ENCODE measurements around the gene ZNF608.
A peak's percentile ranks its signal among the peaks of the same experiment; 100 is the strongest.

ZNF608 gene

DNA sequence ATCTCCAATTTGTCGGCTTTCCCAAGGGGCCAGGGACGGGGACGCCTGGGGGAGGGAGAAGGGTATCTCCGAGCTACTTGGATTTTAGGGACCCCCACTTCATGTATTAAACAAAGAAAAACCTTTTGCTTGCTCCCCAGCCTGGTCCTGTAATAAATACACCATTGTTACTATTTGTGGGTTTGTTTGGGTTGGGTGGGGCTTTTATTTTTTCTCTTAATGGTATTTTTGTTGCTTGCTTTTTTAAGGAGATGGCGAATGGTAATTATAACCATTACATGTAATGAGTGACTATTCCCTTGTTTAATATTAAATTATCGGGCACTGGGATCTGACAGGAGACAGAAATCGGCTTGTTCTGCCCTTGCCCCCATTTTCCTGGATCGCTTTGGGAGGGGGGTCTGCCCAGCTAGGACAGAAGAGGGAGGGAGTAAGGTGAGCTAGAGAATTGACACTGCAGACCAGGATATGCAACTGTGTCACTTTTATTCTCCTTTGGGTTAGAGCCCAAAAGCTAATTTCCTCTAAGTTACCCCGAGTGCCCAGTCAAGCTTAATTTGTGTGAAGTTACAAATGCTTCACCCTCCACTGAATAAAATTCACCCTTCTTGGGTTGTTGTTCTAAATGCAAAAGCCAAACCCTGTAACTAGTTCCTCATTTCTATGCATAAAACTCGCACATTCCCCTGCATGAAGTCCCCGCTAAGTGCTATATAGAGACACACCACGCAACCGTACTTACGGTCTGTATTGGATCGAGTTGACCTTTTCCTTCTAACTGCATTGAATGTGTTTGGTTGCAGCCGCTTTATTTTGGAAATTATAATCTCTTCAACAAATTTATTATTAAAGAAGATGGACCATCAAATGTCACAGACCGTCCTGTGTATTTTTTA lies 1.6 kb upstream of the ZNF608 start:
- H3K18ac ChIP-seq (ENCODE audit: low read length) = peak overlapping the region; percentile 72
- H2BK120ac ChIP-seq (ENCODE audit: low read depth, low read length) = no peak overlapping the region
- H3K9ac ChIP-seq (ENCODE audit: low read depth, low read length, poor library complexity) = no peak overlapping the region
- no peak overlapping the region for H3K4ac ChIP-seq (ENCODE audit: low read length)
- H3K36me3 ChIP-seq (replicated peaks in 1 of 2; ENCODE audit: control insufficient read depth in 2 of 2, insufficient read depth in 2 of 2, low read length in 2 of 2) = peaks cover 0 to 17% of the 10 kb centered on the region in 2 donors
- no peak overlapping the region for H2AK5ac ChIP-seq (ENCODE audit: low read depth, low read length)
- DNase-seq (ENCODE audit: low spot score) = no peak
- H2BK15ac ChIP-seq (ENCODE audit: low read length) = no peak overlapping the region
- H3K23ac ChIP-seq (ENCODE audit: low read depth, low read length, poor library complexity) = no peak overlapping the region
- WGBS, 2 donors (ENCODE audit: extremely low coverage in 2 of 2, insufficient read length in 2 of 2, insufficient replicate concordance in 1 of 2) = no CpG with 5 or more reads among the region's 17 CpGs
- H3K14ac ChIP-seq (ENCODE audit: low read length) = no peak overlapping the region
- H3K4me2 ChIP-seq (ENCODE audit: insufficient read depth, low read length, poor library complexity, severe bottlenecking) = peak overlapping the region; percentile 50
- H3K9me3 ChIP-seq (replicated peaks in 1 of 2; ENCODE audit: control insufficient read depth in 2 of 2, insufficient read depth in 1 of 2, low read depth in 1 of 2, low read length in 2 of 2) = no peaks in the 10 kb centered on the region
- H3K4me3 ChIP-seq (ENCODE audit: low read length in 2 of 2) = peak overlapping the region; percentile 66 to 85
- H4K91ac ChIP-seq (ENCODE audit: low read depth, low read length, poor library complexity) = no peak overlapping the region
- no peak overlapping the region for H2BK5ac ChIP-seq (ENCODE audit: low read length)
- peak overlapping the region; percentile 84 for H3K27ac ChIP-seq (replicated peaks; ENCODE audit: low read length)
- H3K27me3 ChIP-seq (ENCODE audit: control insufficient read depth in 3 of 3, insufficient read depth in 3 of 3, low read depth in 1 of 3, low read length in 3 of 3) = no peaks in the 10 kb centered on the region
- H2BK12ac ChIP-seq (ENCODE audit: low read length) = no peak overlapping the region
- H2AFZ ChIP-seq (ENCODE audit: low read length) = no peak overlapping the region
- peaks cover 0 to 13% of the 10 kb centered on the region in 2 donors for H3K4me1 ChIP-seq (ENCODE audit: control insufficient read depth in 2 of 2, insufficient read depth in 1 of 2, low read depth in 1 of 2, low read length in 2 of 2)
- H3K79me1 ChIP-seq (ENCODE audit: low read depth, low read length) = no peaks in the 10 kb centered on the region
- H4K8ac ChIP-seq (ENCODE audit: low read depth, low read length) = no peak overlapping the region

DNA sequence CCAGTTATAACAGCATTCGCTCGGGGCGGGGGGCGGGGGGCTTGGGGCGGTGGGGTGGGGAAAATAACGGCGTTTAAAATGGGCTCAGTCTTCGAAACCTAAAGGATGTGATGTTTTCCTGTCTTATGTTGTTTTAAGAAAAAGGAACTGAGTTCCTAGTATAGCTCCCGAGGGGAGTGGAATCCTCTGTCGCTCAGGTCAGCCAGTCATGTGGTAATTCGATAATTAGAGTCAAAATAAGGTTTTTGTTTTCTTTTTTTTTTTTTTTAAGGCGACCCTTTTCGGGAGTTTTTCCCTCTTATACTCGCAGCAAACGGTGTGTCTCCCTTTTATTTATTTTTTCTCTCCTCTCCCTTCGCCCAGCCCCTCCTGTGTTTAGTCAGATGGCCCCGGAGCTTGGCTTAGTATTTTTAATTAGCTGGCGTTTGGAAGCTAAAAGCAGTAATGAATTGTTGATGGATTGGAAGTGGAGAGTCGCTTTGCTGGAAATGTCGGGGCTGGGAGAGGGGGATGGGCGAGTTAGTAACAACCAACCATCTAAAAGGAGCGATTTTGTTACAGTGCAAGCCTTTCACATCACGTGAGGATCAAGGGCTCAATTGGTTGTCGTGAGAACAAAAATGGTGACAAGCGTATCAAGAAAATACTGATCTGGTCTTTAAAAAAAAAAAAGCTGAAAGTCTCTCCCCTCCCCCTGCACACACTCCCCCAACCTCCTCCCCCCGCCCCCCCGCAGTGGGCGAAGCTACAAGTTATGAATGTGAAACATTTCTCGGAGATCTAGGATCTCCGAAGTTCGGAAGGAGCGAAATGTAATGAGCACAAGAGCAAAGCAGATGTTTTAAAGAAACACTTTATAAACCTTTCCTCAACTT lies 714 bp upstream of the ZNF608 start:
- Histone ChIP-seq H3K9ac (ENCODE audit: low read depth, low read length, poor library complexity) (no peak overlapping the region), H3K23ac (ENCODE audit: low read depth, low read length, poor library complexity) (no peak overlapping the region), H2BK5ac (ENCODE audit: low read length) (no peak overlapping the region), H3K4me2 (ENCODE audit: insufficient read depth, low read length, poor library complexity, severe bottlenecking) (peak overlapping the region; percentile 50), H3K36me3 (replicated peaks in 1 of 2; ENCODE audit: control insufficient read depth in 2 of 2, insufficient read depth in 2 of 2, low read length in 2 of 2) (peaks cover 0 to 20% of the 10 kb centered on the region in 2 donors), H4K91ac (ENCODE audit: low read depth, low read length, poor library complexity) (no peak overlapping the region), H3K27me3 (ENCODE audit: control insufficient read depth in 3 of 3, insufficient read depth in 3 of 3, low read depth in 1 of 3, low read length in 3 of 3) (no peaks in the 10 kb centered on the region), H2BK120ac (ENCODE audit: low read depth, low read length) (no peak overlapping the region), H3K79me1 (ENCODE audit: low read depth, low read length) (no peaks in the 10 kb centered on the region), H2AFZ (ENCODE audit: low read length) (peak overlapping the region; percentile 25), H3K4me3 (ENCODE audit: low read length in 2 of 2) (peak overlapping the region; percentile 66 to 85), H2BK15ac (ENCODE audit: low read length) (no peak overlapping the region), H3K14ac (ENCODE audit: low read length) (no peak overlapping the region), H4K8ac (ENCODE audit: low read depth, low read length) (no peak overlapping the region), H3K18ac (ENCODE audit: low read length) (peak overlapping the region; percentile 72), H3K27ac (replicated peaks; ENCODE audit: low read length) (peak overlapping the region; percentile 84), H2BK12ac (ENCODE audit: low read length) (no peak overlapping the region), H3K9me3 (replicated peaks in 1 of 2; ENCODE audit: control insufficient read depth in 2 of 2, insufficient read depth in 1 of 2, low read depth in 1 of 2, low read length in 2 of 2) (no peaks in the 10 kb centered on the region), H3K4me1 (ENCODE audit: control insufficient read depth in 2 of 2, insufficient read depth in 1 of 2, low read depth in 1 of 2, low read length in 2 of 2) (peaks cover 0 to 17% of the 10 kb centered on the region in 2 donors), H3K4ac (ENCODE audit: low read length) (no peak overlapping the region), H2AK5ac (ENCODE audit: low read depth, low read length) (no peak overlapping the region)
- peak; percentile 87 for DNase-seq (ENCODE audit: low spot score)
- no CpG with 5 or more reads among the region's 32 CpGs for WGBS, 2 donors (ENCODE audit: extremely low coverage in 2 of 2, insufficient read length in 2 of 2, insufficient replicate concordance in 1 of 2)

GRCh38 chr5:124745007-124745927 lies 1.2 kb downstream of the ZNF608 start:
- Histone ChIP-seq H3K27me3 (ENCODE audit: control insufficient read depth in 3 of 3, insufficient read depth in 3 of 3, low read depth in 1 of 3, low read length in 3 of 3) (no peaks in the 10 kb centered on the region), H2BK12ac (ENCODE audit: low read length) (no peak overlapping the region), H3K18ac (ENCODE audit: low read length) (no peak overlapping the region), H2BK15ac (ENCODE audit: low read length) (no peak overlapping the region), H3K9ac (ENCODE audit: low read depth, low read length, poor library complexity) (no peak overlapping the region), H3K4ac (ENCODE audit: low read length) (no peak overlapping the region), H2AFZ (ENCODE audit: low read length) (no peak overlapping the region), H3K4me1 (ENCODE audit: control insufficient read depth in 2 of 2, insufficient read depth in 1 of 2, low read depth in 1 of 2, low read length in 2 of 2) (peaks cover 2 to 28% of the 10 kb centered on the region in 2 donors), H2AK5ac (ENCODE audit: low read depth, low read length) (no peak overlapping the region), H3K9me3 (replicated peaks in 1 of 2; ENCODE audit: control insufficient read depth in 2 of 2, insufficient read depth in 1 of 2, low read depth in 1 of 2, low read length in 2 of 2) (no peaks in the 10 kb centered on the region), H3K36me3 (replicated peaks in 1 of 2; ENCODE audit: control insufficient read depth in 2 of 2, insufficient read depth in 2 of 2, low read length in 2 of 2) (peaks cover 0 to 20% of the 10 kb centered on the region in 2 donors), H2BK5ac (ENCODE audit: low read length) (no peak overlapping the region), H4K91ac (ENCODE audit: low read depth, low read length, poor library complexity) (no peak overlapping the region), H3K14ac (ENCODE audit: low read length) (no peak overlapping the region), H3K27ac (replicated peaks; ENCODE audit: low read length) (peak overlapping the region; percentile 76), H2BK120ac (ENCODE audit: low read depth, low read length) (no peak overlapping the region), H3K79me1 (ENCODE audit: low read depth, low read length) (no peaks in the 10 kb centered on the region), H3K23ac (ENCODE audit: low read depth, low read length, poor library complexity) (no peak overlapping the region), H3K4me3 (ENCODE audit: low read length in 2 of 2) (peak overlapping the region; percentile 66 to 83), H3K4me2 (ENCODE audit: insufficient read depth, low read length, poor library complexity, severe bottlenecking) (peak overlapping the region; percentile 59), H4K8ac (ENCODE audit: low read depth, low read length) (no peak overlapping the region)
- no CpG with 5 or more reads among the region's 8 CpGs for WGBS, 2 donors (ENCODE audit: extremely low coverage in 2 of 2, insufficient read length in 2 of 2, insufficient replicate concordance in 1 of 2)
- no peak for DNase-seq (ENCODE audit: low spot score)
